ENCODE data around the gene ARMC7. TPM values are rescaled to one million over a fixed set of nuclear protein-coding genes. Genes with fewer than 3 reads are reported as not detected.

Gene ARMC7
- total and polyA plus RNA-seq, 10 of the 15 experiments (the other 5 are each of a cell fraction or from before 2014, with no cell fraction given), result 1.5 to 19.8 (median 6.3) TPM

DNA sequence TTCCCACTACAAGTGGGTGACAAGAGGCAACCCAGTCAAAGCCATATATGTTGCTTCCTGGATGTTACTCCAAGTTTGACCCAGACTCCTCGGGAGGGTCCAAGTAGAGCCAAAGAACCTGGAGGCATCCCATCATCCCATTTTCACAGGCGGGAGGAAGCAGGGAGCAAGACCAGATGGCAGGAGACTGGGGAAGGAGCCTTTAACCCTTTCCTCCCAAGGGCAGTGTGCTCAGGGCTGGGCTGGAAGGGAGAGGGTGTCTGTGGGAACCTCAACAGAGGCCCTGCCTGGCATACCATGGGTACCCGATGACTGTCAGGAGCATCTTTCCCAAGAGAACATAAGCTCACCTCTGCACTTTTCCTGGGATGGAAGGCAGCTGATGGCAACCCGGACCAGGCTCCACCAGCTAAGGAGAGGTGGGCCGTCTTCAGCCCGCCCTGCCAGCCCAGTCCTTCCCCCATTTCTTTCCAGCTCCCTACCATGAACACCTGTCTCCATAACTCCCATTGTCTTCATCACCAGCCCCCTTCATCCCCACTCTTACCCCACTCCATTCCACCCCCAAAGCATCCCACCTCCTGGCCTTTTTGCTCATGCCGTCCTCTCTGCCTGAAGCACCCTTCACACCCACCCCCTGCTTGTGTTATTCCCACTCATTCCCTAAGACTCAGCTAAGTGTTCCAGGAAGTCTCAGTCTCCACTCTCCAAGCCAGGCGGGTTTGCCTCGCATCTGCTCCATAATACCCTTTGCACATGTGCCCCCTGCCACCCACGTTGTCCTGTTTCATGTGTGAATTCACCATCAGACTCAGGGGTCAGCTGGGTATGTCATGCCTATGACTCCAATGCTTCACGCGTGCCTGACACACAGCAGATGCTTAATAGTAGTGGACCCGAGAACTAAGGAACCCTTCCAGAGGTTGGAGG lies 27.9 kb upstream of the ARMC7 start (continued):
- TF ChIP-seq, protein P1, sequence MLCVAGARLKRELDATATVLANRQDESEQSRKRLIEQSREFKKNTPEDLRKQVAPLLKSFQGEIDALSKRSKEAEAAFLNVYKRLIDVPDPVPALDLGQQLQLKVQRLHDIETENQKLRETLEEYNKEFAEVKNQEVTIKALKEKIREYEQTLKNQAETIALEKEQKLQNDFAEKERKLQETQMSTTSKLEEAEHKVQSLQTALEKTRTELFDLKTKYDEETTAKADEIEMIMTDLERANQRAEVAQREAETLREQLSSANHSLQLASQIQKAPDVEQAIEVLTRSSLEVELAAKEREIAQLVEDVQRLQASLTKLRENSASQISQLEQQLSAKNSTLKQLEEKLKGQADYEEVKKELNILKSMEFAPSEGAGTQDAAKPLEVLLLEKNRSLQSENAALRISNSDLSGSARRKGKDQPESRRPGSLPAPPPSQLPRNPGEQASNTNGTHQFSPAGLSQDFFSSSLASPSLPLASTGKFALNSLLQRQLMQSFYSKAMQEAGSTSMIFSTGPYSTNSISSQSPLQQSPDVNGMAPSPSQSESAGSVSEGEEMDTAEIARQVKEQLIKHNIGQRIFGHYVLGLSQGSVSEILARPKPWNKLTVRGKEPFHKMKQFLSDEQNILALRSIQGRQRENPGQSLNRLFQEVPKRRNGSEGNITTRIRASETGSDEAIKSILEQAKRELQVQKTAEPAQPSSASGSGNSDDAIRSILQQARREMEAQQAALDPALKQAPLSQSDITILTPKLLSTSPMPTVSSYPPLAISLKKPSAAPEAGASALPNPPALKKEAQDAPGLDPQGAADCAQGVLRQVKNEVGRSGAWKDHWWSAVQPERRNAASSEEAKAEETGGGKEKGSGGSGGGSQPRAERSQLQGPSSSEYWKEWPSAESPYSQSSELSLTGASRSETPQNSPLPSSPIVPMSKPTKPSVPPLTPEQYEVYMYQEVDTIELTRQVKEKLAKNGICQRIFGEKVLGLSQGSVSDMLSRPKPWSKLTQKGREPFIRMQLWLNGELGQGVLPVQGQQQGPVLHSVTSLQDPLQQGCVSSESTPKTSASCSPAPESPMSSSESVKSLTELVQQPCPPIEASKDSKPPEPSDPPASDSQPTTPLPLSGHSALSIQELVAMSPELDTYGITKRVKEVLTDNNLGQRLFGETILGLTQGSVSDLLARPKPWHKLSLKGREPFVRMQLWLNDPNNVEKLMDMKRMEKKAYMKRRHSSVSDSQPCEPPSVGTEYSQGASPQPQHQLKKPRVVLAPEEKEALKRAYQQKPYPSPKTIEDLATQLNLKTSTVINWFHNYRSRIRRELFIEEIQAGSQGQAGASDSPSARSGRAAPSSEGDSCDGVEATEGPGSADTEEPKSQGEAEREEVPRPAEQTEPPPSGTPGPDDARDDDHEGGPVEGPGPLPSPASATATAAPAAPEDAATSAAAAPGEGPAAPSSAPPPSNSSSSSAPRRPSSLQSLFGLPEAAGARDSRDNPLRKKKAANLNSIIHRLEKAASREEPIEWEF (IDR thresholded peaks at IDR 0.05; ENCODE audit: insufficient replicate concordance, low read depth, low read length), result no peak
- TF ChIP-seq ZSCAN29 (IDR thresholded peaks at IDR 0.05) (no peak), POLR2AphosphoS2 (IDR thresholded peaks at IDR 0.05; ENCODE audit: low read depth, low read length) (no peak), JUND (IDR thresholded peaks at IDR 0.05; ENCODE audit: low read depth, low read length) (no peak)
- TF ChIP-seq, protein P2, sequence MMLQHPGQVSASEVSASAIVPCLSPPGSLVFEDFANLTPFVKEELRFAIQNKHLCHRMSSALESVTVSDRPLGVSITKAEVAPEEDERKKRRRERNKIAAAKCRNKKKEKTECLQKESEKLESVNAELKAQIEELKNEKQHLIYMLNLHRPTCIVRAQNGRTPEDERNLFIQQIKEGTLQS (IDR thresholded peaks at IDR 0.05; ENCODE audit: borderline replicate concordance, extremely low read depth, low read depth, low read length), result no peak
- TF ChIP-seq, protein P3, sequence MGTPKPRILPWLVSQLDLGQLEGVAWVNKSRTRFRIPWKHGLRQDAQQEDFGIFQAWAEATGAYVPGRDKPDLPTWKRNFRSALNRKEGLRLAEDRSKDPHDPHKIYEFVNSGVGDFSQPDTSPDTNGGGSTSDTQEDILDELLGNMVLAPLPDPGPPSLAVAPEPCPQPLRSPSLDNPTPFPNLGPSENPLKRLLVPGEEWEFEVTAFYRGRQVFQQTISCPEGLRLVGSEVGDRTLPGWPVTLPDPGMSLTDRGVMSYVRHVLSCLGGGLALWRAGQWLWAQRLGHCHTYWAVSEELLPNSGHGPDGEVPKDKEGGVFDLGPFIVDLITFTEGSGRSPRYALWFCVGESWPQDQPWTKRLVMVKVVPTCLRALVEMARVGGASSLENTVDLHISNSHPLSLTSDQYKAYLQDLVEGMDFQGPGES (IDR thresholded peaks at IDR 0.05), result no peak
- TF ChIP-seq, protein P4, sequence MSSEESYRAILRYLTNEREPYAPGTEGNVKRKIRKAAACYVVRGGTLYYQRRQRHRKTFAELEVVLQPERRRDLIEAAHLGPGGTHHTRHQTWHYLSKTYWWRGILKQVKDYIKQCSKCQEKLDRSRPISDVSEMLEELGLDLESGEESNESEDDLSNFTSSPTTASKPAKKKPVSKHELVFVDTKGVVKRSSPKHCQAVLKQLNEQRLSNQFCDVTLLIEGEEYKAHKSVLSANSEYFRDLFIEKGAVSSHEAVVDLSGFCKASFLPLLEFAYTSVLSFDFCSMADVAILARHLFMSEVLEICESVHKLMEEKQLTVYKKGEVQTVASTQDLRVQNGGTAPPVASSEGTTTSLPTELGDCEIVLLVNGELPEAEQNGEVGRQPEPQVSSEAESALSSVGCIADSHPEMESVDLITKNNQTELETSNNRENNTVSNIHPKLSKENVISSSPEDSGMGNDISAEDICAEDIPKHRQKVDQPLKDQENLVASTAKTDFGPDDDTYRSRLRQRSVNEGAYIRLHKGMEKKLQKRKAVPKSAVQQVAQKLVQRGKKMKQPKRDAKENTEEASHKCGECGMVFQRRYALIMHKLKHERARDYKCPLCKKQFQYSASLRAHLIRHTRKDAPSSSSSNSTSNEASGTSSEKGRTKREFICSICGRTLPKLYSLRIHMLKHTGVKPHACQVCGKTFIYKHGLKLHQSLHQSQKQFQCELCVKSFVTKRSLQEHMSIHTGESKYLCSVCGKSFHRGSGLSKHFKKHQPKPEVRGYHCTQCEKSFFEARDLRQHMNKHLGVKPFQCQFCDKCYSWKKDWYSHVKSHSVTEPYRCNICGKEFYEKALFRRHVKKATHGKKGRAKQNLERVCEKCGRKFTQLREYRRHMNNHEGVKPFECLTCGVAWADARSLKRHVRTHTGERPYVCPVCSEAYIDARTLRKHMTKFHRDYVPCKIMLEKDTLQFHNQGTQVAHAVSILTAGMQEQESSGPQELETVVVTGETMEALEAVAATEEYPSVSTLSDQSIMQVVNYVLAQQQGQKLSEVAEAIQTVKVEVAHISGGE (CRISPR knock-in tag; IDR thresholded peaks at IDR 0.05), result no peak

Data from GM12878 (cell line).